Adrenal gland (tissue), 12 donors: ENCODE measurements around the gene HRAS. TPM values are rescaled to one million over a fixed set of nuclear protein-coding genes. Genes with fewer than 3 reads are reported as not detected.

ENCODE experiments used
- DNase-seq, 7 donors: peaks; one replicate each; pipeline ENCODE4 v3.0.0-alpha.2; 2019 to 2020
- H3K27ac ChIP-seq, 5 donors: fragments of 200-600 bp; sonication (generic) in 4 of 5; 1 replicate in 3 of 5; 2 replicates in 2 of 5; pipeline versions ENCODE4 v1.5.1 to v1.8.0; 2016 to 2020; ENCODE audit warnings: mild to moderate bottlenecking in 1 of 5
- H3K27me3 ChIP-seq: fragments of 200-600 bp; 2 replicates; pipeline ENCODE4 v1.8.0; 2021
- H3K36me3 ChIP-seq, 2 donors: fragments of 200-600 bp; replicated peaks in 1 of 2; 1 replicate in 1 of 2; 2 replicates in 1 of 2; pipeline versions ENCODE4 v1.5.1 to v1.8.0; 2018 to 2022
- H3K4me1 ChIP-seq, 2 donors: fragments of 200-600 bp; replicated peaks in 1 of 2; 1 replicate in 1 of 2; 2 replicates in 1 of 2; pipeline versions ENCODE4 v1.5.1 to v1.8.0; 2018 to 2021
- H3K4me3 ChIP-seq, 4 donors: fragments of 200-600 bp; sonication (generic) in 3 of 4; one replicate each; pipeline ENCODE4 v1.5.1; 2016 to 2018
- H3K9me3 ChIP-seq, 3 donors: fragments of 200-600 bp; sonication (generic) in 1 of 3; replicated peaks in 1 of 3; 1 replicate in 2 of 3; 2 replicates in 1 of 3; pipeline versions ENCODE4 v1.5.1 to v1.8.0; 2016 to 2021
- CTCF ChIP-seq, 6 experiments: fragments of 450-650 bp in 4 of 6; fragments of 200-600 bp in 2 of 6; sonication (generic) in 1 of 6; IDR thresholded peaks; 1 replicate in 5 of 6; 2 replicates in 1 of 6; pipeline versions ENCODE4 v1.5.1 to v1.8.0; 2016 to 2021; ENCODE audit warnings: antibody characterized with exemption in 6 of 6, mild to moderate bottlenecking in 2 of 6, moderate library complexity in 1 of 6
- POLR2A ChIP-seq, 2 donors: fragments of 450-650 bp; IDR thresholded peaks; one replicate each; pipeline ENCODE4 v1.6.1; 2017; ENCODE audit warnings: antibody characterized with exemption in 2 of 2, mild to moderate bottlenecking in 2 of 2, moderate library complexity in 1 of 2
- WGBS, 4 donors: extraction: QIAGEN DNeasy Blood & Tissue Kit in 2 of 4; methylation state at CpG; one replicate each; pipeline versions ENCODE4 v1.1.5 to v1.1.7; 2013 to 2017; 5-methylcytosine and 5-hydroxymethylcytosine counted together
- intact Hi-C, 2 donors: fragments of 100-400 bp; cut with DNase I; formaldehyde crosslinking; loops; one replicate each; pipeline versions ENCODE4 v1.14.1 to v1.15.0; 2022 to 2023
- polyA plus RNA-seq, 3 donors: library from polyadenylated mRNA; stranded (reverse); fragments of 200-250 nt in 2 of 3; fragments of 350-450 nt in 1 of 3; fragmentation: Illumina TruSeq in 1 of 3; extraction: RNeasy Lipid Tissue Mini Kit (QIAGEN cat#74804) in 1 of 3; gene quantifications; one replicate each; pipeline ENCODE4 v1.2.3, GENCODE V29; 2013 to 2014
- total RNA-seq, 9 donors: library from RNA; depleted of rRNA in 4 of 9; stranded (reverse); fragments of >200 nt in 4 of 9; fragments of 120-200 nt in 1 of 9; fragmentation: NEBNext Ultra II Directional in 1 of 9; extraction: Animal tissue kit (Norgen Biotek cat#: 25700) in 1 of 9; gene quantifications; one replicate each; pipeline versions ENCODE4 v1.1.0 to v1.2.4, GENCODE V29; 2013 to 2023
- donor health status: healthy with polysubstance abuse.
- donor health status: Bipolar disorder and iron deficiency.
- donor health status: DM: yes; HTN: yes; CAD: no.
- donor health status: DM: no; HTN: no; CAD: no.
- donor health status: DM: no; HTN: no; CAD: no.
- donor health status: DM: yes; HTN: yes; CAD: no.

The HRAS gene
- total and polyA plus RNA-seq, 12 donors = 10.8 to 190 (median 39.0) TPM

- TF ChIP-seq POLR2A (IDR thresholded peaks at IDR 0.05) (no peak), CTCF (IDR thresholded peaks at IDR 0.05) (no peak)
Measured at GRCh38 chr11:496834-497564, 38.4 kb downstream of the HRAS start.

GRCh38 chr11:495537-495931, 39.8 kb downstream of the HRAS start:
- intact Hi-C loops = no loop called here
- no peak for DNase-seq
- Histone ChIP-seq H3K27me3 (no peaks in the 10 kb centered on the region), H3K4me3 (no peak overlapping the region), H3K27ac (peak overlapping the region in 2 of 5 donors; percentile 3 to 29), H3K4me1 (no peaks in the 10 kb centered on the region), H3K9me3 (no peaks in the 10 kb centered on the region), H3K36me3 (peaks cover 0 to 76% of the 10 kb centered on the region in 2 donors)
- WGBS, 4 donors = 68 to 87% (median 75%) methylated on average over 6 to 10 of the region's 10 CpGs
- no peak for TF ChIP-seq POLR2A (IDR thresholded peaks at IDR 0.05)
- no peak for TF ChIP-seq CTCF (IDR thresholded peaks at IDR 0.05)

More at GRCh38 chr11:496834-497564, 38.4 kb downstream of the HRAS start:
- no peaks in the 10 kb centered on the region for H3K4me1 ChIP-seq
- H3K27ac ChIP-seq = no peak overlapping the region
- 94 to 97% (median 96%) methylated on average over 34 of the region's 34 CpGs for WGBS, 4 donors
- H3K36me3 ChIP-seq = peaks cover 0 to 87% of the 10 kb centered on the region in 2 donors
- H3K9me3 ChIP-seq = no peaks in the 10 kb centered on the region
- peak in 1 of 7 donors; percentile 13 for DNase-seq
- H3K27me3 ChIP-seq = no peaks in the 10 kb centered on the region
- intact Hi-C loops = no loop called here
- H3K4me3 ChIP-seq = no peak overlapping the region

GRCh38 chr11:494761-495536, 40.4 kb downstream of the HRAS start:
- H3K4me3 ChIP-seq = no peak overlapping the region
- intact Hi-C loops = no loop called here
- H3K4me1 ChIP-seq = no peaks in the 10 kb centered on the region
- H3K9me3 ChIP-seq = no peaks in the 10 kb centered on the region
- H3K27ac ChIP-seq = no peak overlapping the region
- no peak for TF ChIP-seq POLR2A (IDR thresholded peaks at IDR 0.05)
- TF ChIP-seq CTCF (IDR thresholded peaks at IDR 0.05) = no peak
- peaks cover 0 to 73% of the 10 kb centered on the region in 2 donors for H3K36me3 ChIP-seq
- DNase-seq = no peak
- 84 to 87% (median 86%) methylated on average over 11 to 37 of the region's 37 CpGs for WGBS, 4 donors
- H3K27me3 ChIP-seq = no peaks in the 10 kb centered on the region

GRCh38 chr11:492427-493226, 42.7 kb downstream of the HRAS start:
- peaks cover 0 to 50% of the 10 kb centered on the region in 2 donors for H3K36me3 ChIP-seq

More at GRCh38 chr11:492427-493226, 42.7 kb downstream of the HRAS start:
- no peak for DNase-seq
- Histone ChIP-seq H3K4me3 (no peak overlapping the region), H3K27me3 (no peaks in the 10 kb centered on the region), H3K4me1 (no peaks in the 10 kb centered on the region), H3K9me3 (no peaks in the 10 kb centered on the region), H3K27ac (no peak overlapping the region)
- intact Hi-C loops = no loop called here
- TF ChIP-seq POLR2A (IDR thresholded peaks at IDR 0.05) (no peak), CTCF (IDR thresholded peaks at IDR 0.05) (no peak)
- WGBS, 4 donors = 77 to 92% (median 89%) methylated on average over 20 to 32 of the region's 32 CpGs
